Measurements from ENCODE around the gene COX20. TPM values are rescaled to one million over a fixed set of nuclear protein-coding genes. Genes with fewer than 3 reads are reported as not detected.
"Not testable (repeated sequence)": the region's sequence is repeated elsewhere in the genome, so short reads cannot be mapped to it uniquely, and the experiment has no call there.

COX20 gene
- total RNA-seq, 1 experiment from 2014 or later: 101 TPM

DNA sequence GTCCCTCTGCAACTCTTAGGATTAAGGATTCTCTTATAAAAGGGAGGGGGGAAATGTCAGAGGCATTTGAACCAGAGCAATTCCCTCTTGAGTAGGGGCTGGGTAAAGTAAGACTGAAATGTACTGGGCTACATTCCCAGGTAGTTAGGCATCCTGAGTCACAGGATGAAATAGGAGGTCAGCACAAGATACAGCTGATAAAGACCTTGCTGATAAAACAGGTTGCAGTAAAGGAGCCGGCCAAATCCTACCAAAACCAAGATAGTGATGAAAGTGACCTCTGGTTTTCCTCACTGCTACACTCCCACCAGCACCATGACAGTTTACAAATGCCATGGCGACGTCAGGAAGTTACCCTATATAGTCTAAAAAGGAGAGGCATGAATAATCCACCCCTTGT is 14.3 kb upstream of the COX20 start:
- no peak for DNase-seq (ENCODE audit: extremely low read depth, low read depth)

DNA sequence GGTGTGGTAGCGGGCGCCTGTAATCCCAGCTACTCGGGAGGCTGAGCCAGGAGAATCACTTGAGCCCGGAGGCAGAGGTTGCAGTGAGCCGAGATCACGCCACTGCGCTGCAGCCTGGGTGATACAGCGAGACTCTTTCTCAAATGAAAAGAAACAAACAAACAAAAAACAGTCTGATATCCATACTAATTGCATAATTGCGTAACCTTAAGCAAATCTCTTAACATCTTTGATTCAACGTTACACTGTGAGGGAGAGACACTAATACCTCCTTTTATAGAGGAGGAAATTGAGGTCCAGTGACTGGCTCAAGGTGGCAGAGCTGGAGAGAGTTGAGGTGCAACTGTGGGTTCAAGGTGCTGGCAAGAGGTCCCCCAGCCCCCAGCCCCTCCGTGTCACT is 12.6 kb upstream of the COX20 start:
- no peak for DNase-seq (ENCODE audit: extremely low read depth, low read depth)

DNA sequence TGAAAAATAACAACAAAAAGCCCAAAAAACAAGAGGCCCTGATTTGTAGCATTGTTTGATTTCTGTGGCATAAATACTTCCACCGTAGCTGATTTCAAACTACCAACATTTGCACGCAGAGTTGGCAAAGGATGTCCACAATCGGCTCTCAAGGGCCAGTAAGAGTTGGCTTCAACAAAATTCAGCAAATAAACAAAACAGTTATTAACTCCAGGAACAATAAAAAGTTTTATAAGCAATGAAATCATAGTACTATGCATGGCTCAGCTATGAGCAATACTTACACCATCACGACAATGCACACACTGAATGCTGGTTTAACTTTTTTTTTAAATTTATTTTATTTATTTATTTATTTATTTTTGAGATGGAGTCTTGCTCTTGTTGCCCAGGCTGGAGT is 8.7 kb upstream of the COX20 start:
- no peak for DNase-seq (ENCODE audit: extremely low read depth, low read depth)

DNA sequence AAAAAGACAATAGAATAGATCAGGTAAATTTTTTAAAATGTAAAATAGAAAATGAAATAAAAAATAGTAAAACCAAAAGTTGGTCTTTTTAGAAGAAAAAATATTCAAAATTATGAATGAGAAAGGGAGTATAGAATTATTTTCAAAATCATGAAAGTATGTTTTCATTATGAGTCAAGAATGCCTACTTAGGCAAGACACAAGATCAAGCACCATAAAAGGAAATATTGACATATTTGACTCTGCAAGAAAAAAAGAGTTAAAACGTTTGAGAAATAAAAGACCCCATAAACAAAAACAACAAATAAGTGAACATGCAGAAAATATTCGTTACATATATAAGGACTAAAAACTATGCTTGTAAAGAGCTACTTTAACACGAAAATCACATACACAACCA is 4.8 kb upstream of the COX20 start:
- DNase-seq (ENCODE audit: extremely low read depth, low read depth): no peak

DNA sequence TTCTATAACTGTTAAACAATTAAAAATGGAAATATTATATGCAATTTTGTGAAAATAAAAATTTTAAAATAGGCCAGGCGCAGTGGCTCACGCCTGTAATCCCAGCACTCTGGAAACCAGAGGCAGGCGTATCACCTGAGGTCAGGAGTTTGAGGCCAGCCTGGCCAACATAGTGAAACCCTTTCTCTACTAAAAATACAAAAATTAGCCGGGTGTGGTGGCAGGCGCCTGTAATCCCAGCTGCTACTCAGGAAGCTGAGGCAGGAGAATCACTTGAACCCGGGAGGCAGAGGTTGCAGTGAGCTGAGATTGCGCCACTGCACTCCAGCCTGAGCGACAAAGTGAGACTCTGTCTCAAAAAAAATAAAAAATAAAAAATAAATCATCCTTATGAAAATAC is 2.2 kb upstream of the COX20 start:
- not testable (repeated sequence) for DNase-seq (ENCODE audit: extremely low read depth, low read depth)

DNA sequence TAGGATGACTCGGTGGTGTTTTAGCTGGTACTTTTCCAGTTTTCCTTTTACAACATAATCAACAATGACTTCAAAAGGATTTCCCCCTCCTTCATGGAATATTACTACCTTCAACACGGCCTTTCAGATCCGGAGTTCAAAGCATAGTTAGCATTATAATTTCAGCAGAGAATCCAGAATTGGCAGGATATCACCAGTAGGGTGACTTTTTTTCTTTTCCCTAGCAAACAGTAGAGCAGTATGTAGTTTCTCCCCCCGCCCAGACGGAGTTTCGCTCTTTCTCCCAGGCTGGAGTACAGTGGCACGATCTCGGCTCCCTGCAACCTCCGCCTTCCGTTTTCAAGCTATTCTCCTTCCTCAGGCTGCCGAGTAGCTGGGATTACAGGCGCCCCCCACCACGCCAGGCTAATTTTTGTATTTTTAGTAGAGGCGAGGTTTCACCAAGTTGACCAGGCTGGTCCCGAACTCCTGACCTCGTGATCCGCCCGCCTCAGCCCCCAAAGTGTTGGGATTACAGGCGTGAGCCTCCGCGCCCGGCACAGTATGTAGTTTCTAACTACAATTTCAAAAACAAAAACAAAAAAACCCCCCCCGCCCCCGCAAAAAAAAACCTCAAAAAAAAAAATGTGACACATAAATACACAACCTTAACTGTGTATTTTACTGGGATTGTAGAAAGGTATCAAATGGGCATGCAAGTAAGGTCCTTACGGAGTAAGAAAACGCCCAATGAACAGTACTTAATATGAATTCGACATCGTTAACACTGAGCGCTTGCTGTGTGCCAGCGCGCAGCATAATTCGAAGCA is 1.5 kb upstream of the COX20 start:
- DNase-seq (ENCODE audit: extremely low read depth, low read depth): peak; percentile 83

DNA sequence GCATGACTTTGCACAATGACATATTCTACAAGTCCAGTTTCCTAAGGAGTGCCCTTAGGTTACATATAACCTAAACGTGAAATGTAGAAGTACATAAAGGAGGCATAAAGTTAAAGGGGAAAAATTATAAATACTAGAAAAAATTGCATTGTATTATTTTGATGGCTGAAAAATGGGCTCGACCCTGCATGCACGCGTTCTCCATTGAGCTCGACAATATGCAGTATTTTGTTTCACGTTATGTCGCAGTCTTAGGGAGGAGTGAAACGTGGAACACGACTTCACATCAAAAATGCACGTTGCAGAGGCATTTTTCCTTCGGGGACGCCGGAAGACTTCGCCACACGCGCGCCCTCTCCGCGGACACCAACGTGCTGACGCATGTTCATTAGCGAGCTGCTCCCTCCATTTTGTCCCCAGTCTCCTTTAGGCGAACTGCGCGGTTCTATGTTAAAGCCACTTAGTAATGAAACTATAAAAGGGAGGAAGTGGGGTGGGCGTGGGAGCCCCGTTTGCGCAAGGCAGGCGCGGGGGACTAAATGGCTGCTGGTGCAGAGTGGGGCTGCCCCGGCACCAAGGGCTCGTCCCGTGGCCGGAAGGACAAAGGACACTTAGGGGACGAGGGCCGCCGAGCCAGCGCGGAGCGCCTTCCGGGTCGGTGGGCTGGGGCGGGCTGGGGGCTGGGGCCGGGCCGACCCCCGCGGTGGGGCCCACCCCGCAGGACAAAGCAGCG is 749 bp upstream of the COX20 start:
- DNase-seq (ENCODE audit: extremely low read depth, low read depth): peak; percentile 97

DNA sequence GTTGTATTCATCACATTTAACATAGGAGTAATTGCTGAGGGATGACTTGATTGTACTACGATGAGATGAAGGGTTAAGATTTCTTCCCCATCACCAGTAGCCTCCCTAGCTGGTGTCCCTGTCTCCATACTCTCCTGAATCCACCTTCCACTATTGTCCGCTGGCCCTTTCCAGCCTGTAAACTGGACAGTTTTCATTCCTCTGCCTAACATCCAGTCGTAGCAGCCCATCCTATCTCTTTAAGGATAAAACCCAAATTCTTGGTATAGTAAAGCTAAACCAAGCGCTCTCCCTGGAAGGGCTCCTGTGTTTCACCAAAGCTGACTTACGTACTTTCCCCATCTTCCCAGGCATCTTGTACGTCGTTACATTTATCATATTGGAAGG is 670 bp downstream of the COX20 start:
- DNase-seq (ENCODE audit: extremely low read depth, low read depth): peak; percentile 40

DNA sequence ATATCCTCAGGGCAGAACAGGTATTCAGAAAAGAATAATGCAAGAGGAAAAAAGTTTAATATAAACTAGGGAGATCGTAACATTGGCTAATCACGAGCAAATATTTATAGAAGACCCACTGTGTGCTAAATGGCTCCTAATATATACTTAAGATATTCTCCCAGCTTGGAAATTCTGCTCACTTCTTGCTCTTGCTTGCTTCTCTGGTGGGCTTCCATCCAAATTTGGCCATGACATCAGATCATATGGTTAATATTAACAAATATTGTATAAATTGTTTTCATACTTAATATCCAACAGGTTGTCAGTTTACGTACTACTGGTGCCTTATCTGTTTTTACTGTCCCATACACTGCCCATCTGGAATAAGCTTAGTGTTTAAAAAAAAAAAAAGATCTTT is 1.1 kb downstream of the COX20 start:
- no peak for DNase-seq (ENCODE audit: extremely low read depth, low read depth)

DNA sequence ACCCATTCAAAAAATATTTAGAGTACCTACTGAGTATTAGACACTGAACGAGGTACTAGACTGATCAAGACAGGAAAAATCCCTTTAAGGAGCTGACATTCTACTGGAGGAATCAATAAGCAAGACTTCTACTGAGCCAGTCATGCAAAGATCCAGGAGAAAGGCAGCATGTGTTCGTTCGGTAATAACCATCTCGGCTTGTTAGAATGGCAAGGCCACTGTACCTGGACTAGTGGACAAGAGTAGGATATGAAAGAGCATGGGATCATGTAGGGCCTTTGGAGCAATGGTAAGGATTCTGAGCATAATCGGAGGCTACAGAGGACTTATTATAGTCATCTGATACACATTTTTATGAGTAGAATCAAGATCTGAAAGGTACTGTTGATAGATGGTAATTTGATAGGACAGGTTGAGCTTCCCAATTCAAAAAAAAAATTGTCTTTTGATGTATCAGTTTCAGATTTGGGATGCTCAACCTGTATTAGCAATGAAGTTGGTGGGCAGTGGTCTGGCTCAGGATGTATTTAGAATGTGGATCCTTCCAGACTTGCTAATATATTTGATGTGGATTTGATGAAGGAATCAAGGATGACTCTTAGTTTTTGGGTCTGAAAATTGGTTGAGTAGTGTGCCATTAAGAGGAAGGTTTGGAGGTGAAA is 2.3 kb downstream of the COX20 start:
- DNase-seq (ENCODE audit: extremely low read depth, low read depth): no peak

DNA sequence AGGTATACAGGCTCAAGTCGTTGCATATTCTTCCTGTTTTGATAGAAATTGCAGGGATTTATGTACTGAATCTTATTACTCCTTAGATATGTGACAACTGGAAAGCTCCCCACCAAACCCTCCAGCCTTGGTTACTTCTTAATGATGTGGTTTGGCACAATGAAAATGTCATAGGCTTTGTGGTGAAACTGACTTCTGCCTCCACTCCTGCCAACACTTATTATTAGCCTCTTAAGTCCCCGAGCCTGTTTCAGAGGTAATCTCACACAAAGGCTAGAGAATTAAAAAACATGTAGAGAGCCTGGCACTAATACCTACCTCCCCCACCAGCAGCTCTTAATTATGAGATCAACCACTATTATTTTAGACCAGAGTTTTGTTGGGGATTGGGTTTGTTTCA is 4.2 kb downstream of the COX20 start:
- no peak for DNase-seq (ENCODE audit: extremely low read depth, low read depth)

DNA sequence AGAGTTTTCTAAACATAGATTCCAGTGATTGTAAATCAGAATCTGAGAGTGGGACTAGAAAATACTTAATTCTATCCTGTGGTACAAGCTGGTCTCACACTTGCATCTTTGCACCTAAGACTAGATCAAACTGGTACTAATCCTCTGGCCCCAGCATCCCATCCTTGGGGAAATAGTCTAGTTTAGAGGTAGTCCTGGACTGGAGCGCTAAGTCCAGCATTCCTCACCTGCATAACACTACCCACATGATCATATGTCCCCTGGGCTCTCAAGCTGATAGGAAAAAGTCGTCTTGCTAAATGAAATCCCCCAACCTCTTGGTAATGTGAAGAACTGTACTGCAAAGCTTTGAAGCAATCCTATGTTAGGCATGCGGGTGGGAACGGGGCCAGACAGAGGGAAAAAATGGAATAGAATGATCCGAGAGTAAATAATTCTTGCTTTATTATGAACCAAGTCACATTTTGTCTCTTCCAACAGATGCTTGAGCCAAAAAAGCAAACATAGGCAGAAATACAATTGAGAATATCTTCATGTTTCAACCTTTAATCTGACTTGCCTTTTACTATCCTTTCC is 4.8 kb downstream of the COX20 start:
- DNase-seq (ENCODE audit: extremely low read depth, low read depth): no peak

DNA sequence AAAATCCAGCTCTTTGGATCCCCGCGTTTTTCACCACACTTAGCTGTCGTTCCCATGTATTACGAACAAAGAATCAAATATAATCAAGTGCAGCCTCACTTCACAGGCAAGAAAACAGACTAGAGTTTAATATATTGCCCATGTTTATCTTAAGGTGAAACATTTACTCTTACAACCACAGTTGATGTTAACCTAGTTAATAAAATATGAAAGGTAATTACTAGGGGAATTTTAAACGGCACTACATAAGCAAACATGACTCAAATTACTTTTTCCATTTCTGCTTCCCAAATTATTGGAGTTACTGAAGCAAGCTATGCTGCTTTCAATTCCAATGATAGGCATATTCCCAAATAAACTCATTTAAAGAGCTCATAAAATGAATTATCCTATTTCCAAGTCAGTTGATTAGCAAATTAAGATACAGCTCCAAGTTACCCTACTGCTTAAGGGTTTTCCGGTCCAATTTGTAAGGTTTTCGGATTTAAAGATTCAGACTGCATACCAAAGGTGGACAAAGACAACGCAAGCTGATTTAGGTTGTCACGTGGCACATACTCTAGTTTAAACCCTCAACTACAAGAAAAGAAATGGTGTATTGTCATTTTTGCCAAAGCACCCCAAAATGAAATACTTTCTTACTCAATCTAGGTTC is 5.9 kb downstream of the COX20 start:
- no peak for DNase-seq (ENCODE audit: extremely low read depth, low read depth)

DNA sequence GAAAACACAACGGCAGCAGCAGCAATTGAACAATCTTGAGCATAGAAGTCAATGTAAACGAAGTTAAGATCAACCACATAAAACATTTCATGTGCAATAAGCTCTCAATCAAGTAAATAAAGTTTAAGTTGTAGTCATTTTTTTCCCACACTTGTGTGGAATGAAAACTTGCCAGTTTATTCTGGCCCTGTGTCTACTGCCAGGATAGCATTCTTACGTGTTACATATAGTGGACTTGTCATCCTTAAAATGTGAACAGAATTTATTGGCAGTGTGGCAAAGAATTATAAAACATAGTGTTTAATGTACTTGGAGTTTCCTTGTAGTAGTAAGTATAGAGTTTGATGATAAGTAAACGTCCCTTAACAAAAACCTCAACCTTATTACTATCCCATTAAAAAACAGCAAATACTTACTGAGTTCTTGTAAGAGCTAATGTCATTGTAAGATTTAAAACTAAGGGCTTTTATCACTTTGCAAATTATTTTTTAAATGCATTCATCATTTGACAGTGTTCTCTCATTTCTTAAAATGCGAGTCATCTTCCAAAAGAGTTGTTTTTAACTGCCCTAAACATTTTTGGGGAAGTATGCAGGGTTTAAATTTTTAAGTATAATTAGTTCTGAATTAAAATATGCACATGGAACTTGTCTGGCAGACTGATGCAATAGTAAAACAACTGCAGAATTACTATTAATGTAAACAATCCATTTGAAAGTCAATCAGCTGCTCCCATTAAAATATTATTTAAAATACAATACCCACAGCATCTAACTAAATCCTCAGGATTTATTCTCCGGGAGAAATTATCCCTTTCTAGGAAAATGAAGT is 7.9 kb downstream of the COX20 start:
- DNase-seq (ENCODE audit: extremely low read depth, low read depth): no peak

DNA sequence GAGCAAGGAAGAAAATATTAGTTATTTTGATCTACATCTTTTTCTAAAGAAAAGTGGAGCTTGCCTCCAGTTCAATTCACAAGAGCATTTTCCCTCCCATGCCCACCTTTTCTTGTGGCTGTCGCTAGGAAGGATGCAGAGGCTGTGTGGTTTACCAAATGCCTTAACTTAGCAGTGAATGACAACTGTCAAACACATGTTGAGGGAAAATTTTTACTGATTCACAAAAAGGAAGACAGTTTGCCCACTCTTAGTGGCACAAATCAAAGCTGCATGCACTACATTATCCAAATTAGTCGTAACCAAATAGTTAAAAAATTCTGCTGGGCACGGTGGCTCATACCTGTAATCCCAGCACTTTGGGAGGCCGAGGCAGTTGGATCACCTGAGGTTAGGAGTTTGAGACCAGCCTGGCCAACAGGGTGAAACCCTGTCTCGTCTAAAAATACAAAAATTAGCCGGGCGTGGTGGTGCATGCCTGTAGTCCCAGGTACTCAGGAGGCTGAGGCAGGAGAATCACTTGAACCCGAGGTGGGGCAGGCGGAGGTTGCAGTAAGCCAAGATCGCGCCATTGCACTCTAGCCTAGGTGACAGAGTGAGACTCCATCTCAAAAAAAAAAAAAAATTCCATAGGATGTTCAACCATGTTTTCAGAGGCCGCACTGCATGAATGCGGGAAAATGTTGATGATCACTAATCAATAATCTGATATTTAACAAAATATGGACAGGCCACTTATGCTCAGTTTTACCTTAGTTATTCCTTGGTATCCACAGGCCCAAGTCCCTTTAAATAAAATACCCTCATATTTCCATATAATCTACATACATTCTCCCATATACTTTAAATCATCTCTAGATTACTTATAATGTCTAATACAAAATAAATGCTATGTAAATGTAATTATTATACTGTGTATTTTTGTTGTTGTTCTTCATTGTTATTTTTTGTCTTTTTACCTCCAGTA is 9.0 kb downstream of the COX20 start:
- DNase-seq (ENCODE audit: extremely low read depth, low read depth): no peak

DNA sequence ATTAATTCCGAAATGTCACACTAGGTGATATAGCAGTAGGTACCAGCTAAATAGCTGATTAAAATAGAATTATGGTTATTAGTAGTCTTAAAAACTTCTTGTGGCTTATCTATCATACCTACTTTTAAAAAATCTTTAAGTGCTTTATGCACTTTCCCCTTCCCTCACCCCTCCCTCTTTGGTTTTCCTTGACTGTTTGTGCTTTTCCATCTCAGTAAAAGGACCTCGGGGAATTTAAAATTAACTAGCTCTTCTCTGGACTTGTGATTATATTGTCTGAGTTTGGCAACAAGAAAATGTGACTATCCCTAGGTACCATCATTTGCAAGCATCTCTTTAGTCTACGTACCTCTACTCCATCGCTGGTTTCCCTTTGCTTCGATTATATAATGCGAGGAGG is 11.2 kb downstream of the COX20 start:
- no peak for DNase-seq (ENCODE audit: extremely low read depth, low read depth)

DNA sequence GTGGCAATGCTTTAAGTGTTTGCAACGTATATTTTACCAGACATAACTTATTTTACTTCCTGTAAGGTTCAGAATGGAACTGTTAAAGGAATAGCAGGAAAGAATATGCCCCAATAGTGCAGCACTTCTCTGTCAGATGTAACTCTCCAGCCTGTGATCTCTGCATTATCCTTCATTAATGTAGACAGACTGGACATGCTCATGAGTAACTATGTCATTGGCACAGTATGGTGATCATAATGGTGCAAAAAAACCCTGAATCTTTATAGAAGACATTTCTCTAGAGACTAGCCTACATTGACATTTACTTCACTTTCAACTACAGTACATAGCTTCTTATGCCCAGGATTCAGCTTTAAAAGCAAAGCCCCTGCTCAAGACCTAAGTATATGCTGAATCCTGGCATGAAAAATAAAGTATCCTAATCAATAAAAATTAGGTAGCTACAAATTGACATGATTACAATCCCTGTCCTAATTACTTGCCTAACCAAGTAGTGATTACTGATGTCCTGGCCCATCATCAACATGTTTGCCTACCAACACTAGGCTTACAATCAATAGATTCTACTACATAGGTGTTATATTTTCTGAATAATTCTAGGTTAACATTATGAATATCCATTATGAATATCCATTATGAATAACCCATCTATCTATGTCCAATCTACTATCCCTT is 13.9 kb downstream of the COX20 start:
- no peak for DNase-seq (ENCODE audit: extremely low read depth, low read depth)
